Inflammatory macrophage treated with lipopolysaccharide for 4 hours (primary cell): ENCODE results near the gene IL21R.
"Not testable (repeated sequence)": the region's sequence is repeated elsewhere in the genome, so short reads cannot be mapped to it uniquely, and the experiment has no call there.

ENCODE experiments used
- DNase-seq: peaks from one replicate; pipeline ENCODE4 v3.0.0-alpha.2; 2020

Gene IL21R

DNA sequence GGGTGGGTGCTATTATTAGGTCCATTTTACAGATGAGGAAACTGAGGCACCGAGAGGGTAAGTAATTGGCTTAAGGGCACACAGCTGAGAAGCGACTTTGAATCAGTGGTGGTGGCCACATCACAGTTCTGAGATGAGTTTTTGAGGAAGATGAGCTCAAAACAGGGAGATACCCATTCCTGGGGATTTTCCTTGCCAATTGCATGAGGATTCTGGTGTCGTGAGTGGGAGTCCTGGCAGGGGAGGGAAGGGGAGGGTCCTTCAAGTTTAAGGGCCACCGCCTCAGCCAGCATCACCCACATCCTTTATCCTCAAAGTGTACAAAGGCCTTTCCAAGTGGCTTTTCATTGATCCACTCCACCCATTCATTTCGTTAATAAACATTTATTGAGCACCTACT is 45.3 kb downstream of the IL21R start:
- no peak for DNase-seq

DNA sequence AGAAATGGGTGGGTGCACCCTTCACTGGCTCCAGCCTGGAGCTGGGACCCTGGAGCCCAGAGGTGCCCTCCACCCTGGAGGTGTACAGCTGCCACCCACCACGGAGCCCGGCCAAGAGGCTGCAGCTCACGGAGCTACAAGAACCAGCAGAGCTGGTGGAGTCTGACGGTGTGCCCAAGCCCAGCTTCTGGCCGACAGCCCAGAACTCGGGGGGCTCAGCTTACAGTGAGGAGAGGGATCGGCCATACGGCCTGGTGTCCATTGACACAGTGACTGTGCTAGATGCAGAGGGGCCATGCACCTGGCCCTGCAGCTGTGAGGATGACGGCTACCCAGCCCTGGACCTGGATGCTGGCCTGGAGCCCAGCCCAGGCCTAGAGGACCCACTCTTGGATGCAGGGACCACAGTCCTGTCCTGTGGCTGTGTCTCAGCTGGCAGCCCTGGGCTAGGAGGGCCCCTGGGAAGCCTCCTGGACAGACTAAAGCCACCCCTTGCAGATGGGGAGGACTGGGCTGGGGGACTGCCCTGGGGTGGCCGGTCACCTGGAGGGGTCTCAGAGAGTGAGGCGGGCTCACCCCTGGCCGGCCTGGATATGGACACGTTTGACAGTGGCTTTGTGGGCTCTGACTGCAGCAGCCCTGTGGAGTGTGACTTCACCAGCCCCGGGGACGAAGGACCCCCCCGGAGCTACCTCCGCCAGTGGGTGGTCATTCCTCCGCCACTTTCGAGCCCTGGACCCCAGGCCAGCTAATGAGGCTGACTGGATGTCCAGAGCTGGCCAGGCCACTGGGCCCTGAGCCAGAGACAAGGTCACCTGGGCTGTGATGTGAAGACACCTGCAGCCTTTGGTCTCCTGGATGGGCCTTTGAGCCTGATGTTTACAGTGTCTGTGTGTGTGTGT is 46.8 kb downstream of the IL21R start:
- DNase-seq: no peak

DNA sequence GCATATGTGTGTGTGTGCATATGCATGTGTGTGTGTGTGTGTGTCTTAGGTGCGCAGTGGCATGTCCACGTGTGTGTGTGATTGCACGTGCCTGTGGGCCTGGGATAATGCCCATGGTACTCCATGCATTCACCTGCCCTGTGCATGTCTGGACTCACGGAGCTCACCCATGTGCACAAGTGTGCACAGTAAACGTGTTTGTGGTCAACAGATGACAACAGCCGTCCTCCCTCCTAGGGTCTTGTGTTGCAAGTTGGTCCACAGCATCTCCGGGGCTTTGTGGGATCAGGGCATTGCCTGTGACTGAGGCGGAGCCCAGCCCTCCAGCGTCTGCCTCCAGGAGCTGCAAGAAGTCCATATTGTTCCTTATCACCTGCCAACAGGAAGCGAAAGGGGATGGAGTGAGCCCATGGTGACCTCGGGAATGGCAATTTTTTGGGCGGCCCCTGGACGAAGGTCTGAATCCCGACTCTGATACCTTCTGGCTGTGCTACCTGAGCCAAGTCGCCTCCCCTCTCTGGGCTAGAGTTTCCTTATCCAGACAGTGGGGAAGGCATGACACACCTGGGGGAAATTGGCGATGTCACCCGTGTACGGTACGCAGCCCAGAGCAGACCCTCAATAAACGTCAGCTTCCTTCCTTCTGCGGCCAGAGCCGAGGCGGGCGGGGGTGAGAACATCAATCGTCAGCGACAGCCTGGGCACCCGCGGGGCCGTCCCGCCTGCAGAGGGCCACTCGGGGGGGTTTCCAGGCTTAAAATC is 47.6 kb downstream of the IL21R start:
- peak; percentile 78 for DNase-seq

DNA sequence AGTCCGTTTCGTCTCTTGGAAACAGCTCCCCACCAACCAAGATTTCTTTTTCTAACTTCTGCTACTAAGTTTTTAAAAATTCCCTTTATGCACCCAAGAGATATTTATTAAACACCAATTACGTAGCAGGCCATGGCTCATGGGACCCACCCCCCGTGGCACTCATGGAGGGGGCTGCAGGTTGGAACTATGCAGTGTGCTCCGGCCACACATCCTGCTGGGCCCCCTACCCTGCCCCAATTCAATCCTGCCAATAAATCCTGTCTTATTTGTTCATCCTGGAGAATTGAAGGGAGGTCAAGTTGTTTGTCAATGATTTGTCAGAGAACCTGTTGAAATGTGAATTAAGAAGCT is 48.2 kb downstream of the IL21R start:
- no peak for DNase-seq

DNA sequence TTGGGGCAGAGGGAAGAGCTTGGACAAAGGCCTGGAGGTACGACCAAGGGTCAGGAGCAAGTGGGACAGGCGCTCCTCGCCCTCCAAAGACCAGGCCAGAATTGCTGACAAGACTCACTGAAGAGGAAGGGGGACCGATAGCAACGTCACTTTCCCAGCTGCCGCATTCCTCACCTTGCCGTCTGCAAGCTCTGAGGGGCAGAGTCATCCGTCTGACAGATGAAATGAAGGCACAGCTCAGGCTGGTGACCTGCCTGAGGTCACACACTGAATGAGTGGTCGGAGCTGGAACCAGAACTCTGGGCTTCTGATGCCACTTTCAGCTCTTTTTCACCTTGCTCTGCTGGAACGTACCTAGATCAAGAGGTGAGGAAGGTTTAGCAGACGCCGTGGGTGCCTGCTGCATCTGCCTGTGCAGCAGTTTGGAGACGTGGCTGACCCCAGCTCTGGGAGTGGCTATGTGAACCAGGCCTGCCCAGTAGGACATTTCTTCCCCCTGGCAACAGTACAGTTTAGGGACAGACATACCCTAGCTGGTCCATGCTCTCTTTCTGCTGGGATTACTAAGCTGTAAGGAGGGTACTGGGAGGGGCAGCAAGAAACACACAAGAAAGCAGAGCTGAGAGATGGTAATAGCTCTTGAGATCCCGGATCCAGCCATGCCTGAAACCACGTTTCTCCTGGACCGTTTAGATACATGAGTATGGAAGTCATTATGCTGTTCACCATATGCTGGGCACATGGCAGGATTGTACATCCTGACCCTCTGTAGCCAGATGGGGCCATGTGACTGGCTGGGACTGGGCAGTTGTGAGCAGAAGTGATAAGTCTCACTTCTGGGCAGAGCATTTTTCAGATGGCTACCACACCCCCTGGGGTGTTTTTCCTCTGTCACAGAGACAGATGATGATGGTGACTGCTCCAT is 50.9 kb downstream of the IL21R start:
- DNase-seq: no peak

DNA sequence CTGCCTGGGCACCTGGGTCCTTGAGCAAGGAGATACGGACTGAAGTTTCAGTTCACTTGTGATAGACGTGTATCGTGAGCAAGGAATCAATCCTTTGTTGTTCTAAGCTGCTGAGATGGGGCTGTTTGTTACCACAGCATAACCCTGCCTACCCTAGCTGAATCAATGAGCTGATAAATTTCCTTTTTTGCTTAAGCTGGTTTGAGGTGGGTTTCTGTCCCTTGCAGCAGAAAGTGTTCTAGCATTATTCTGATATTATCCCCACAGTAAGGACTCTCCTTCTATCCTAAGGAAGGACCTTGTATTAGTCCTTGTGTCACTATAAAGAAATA is 51.5 kb downstream of the IL21R start:
- DNase-seq: no peak

DNA sequence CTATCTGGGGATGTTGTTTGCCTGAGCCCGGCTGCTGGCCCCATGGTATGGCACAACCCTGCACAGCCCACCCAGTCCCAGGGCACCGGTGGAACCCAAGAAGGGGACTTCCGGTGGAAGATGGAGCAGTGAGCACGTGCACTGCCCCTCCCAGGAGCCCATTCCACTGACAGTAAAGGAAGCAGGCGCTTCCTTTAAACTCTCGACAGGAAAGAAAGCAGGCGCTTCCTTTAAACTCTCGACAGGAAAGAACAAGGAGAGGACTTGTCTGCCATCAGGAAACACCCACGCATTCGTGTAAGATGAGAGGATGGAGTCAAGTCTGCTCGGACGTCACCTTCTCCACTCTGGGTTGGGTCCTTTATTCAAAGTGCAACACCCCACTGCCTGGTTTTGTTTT is 53.7 kb downstream of the IL21R start:
- peak; percentile 33 for DNase-seq

DNA sequence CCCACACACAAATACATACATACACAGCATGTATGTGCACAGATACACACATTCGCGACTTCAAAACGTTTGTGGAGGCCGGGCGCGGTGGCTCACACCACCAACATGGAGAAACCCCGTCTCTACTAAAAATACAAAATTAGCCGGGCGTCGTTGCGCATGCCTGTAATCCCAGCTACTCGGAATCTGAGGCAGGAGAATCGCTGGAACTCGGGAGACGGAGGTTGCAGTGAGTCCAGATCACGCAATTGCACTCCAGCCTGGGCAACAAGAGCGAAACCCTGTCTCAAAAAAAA is 55.6 kb downstream of the IL21R start:
- DNase-seq: not testable (repeated sequence)

DNA sequence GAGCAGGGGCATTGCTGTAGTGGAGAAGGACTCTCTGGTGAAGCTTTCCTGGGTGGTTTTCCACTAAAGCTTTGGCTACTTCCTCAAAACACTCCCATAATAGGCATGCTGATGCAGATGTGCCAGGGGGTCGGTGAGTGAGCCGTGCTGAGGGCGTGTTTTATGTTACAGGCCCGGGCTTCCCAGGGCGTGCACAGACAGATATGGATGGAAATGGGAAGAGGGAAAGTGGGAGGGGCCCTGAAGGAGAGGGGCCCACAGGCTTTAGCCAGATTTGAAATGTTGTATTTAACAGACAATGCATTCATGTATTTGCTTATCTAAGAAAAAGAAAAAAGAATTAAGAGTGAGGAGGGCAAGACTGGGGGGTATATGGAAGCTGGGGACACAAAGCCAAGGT is 56.3 kb downstream of the IL21R start:
- no peak for DNase-seq

DNA sequence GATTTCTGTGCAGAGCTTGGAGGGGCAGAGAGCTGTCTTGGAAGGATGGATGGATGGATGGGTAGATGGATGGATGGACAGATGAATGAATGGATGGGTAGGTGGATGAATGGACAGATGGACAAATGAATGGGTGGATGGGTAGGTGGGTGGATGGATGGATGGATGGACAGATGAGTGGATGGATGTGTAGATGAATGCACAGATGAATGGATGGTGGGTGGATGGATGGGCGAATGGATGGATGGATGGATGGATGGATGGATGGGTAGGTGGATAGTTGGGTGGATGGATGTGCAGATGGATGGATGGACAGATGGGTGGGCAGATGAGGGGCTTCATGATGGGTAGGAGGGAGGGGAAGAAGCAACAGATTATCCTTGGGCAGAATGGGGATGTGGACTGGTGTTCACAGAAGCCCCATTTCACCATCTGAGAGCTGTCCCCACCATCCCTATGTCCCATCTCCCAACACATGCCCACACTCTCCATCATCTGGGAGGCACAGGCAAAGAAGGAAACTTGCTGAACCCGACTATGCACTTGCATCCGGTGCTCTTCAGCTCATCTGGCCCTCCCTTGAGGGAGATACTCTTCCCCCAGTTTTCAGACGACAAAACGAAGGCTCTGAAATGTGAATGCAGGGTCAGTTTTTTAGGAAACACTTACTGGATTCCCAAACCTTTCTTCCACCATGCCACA is 57.2 kb downstream of the IL21R start:
- DNase-seq: no peak

DNA sequence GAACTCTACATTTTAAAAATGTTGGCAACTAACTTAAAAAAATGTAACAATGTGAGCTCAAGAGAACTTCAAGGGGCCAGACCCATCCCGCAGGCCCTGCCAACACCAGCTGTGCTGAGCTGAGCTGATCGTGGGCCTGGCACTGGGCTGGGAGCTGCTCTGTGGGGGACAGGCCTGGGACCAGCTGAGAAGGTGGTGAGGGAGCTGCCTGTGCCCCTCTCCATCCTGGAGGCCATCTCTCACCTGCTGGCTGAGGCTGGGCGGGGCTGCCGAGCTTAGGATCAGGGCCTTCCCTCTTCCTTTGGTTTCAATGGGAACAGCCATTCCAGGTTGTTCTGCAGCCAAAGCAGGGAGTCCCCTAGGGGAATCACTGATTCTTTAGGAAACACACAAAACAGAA is 58.2 kb downstream of the IL21R start:
- DNase-seq: no peak

DNA sequence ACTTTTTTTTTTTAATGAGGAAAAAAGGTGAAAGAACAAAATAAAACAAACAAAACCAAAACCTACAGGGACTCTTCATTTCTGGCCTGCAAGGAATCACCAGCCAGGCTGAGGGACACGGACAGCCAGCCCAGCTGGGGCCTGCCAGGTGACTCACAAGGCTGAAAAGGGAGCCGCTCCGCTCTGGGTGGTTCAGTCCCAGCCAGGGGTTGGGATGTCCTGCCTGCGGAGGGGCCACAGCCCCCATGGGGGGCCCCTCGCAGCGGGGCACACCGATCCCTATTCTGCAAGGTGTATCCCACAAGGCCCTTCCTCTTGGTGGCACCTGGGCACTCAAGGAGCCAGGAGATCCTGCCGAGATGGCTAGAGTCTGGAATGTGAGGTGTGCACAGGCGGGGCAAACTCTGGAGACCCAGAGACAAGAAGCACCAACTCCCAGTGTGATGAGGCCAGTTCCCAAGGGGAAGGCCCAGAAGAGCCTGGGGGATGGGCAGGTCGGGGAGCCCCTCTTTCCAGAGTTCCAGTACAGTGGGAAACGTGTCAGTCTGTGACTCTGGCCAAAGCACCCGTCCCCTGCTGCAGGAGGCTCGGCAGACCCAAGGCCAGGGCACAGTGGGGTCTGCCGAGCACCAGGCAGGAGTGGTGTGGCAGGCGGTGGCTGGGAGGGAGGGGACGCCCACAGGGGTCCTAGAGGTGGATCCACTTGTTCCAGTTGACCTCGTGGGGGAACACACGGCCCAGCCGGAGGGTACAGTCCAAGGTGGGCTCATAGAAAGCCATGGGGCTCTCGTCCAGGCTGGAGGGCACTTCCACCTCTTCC is 58.9 kb downstream of the IL21R start:
- DNase-seq: no peak

DNA sequence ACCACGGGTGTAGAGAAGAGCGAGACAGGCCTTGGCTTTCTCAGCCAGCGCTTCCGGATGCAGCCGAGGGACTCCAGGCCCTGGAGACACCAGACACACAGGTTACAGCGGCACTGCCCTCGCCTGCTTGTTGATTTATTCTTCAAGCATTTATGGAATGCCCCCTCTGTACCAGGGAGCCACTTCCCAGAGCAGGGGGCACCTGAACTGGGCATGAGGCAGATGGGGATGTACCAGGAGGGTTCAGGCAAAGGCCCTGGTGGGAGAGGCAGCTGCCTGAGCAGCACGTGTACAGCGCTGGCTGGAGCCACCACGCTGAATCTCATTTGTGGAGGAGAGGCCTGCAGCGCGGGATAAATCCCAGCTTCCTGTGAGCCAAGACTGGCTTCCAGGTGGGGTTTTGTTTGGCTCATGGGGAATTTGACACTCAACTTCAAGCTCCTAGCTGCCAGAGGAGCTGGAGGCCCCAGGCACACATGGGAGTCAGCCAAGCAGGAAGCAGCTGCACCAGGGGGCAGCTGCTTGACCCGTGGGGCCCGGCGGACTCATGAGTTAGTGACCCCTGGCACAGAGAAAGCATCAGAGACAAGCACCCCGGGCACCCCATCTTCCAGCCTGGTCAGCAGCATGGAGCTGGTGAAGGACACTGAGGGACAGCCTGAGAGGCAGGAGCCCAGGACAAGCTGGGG is 59.7 kb downstream of the IL21R start:
- DNase-seq: no peak

DNA sequence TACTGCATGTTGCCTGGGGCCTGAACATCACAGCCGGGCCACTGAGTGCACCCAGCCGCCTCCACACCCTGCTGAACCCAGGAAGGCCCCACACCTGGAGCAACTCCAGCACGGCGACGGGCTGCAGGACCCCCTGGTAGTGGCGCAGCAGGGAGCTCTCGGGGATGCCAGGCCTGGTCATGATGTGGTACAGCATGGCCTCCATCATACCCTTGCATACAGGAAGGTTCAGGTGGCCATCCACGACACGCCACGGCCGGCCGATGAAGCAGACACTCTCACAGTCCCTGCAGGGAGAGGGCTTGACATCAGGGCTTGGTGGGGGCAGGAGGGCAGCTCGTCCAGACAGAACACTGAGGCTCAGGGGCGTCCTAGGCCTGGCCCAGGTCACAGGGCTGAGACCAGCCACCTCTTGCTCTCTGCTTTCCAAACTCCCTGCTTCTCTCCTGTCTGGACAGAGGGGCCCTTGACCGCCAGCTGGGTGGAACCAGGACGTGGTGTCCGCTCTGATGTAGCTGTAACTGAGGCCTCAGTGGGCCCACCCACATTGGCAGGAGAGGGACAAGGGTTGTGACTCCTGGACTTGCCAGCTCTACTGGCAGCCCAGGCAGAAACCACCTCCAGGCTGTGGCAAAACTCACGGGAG is 60.3 kb downstream of the IL21R start:
- no peak for DNase-seq

DNA sequence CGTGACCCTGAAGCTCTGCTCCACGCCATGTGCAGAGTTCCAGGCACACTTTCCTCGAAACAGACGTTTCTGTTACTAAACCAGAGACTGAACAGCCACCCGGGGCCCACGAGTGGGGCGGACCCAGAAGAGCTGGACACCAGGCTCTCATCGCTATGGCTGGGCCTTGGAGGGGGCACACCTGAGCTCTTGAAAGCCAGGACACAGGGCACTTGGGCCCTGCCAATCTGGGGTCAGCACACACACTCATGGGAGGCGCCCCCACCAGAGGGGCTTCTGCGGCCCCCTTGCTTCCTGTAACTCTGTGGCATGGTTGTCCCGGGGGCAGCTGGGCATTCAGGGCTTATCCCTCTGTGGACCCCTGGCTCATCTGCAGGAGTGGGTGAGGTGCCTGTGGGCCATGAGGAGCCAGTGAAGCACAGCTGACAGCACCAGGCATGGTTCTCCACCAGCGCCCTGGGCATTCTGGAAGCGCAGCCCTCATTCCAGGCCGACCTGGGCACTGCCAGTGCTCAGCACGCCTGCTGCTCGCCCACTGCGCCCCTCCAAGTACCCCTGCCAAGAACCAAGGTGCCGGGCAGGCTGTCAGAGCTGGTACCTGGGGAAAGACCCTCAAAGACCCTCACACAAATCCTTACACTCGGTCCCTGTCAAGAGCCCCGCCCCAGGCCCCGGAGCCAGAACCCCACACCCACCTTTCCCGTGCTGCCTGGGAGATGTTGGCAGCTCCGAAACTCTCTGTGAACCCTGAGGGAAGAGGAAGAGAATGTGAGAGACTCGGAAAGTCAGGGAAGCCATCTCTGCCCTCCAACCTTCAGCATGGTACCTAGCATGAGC is 61.1 kb downstream of the IL21R start:
- no peak for DNase-seq

DNA sequence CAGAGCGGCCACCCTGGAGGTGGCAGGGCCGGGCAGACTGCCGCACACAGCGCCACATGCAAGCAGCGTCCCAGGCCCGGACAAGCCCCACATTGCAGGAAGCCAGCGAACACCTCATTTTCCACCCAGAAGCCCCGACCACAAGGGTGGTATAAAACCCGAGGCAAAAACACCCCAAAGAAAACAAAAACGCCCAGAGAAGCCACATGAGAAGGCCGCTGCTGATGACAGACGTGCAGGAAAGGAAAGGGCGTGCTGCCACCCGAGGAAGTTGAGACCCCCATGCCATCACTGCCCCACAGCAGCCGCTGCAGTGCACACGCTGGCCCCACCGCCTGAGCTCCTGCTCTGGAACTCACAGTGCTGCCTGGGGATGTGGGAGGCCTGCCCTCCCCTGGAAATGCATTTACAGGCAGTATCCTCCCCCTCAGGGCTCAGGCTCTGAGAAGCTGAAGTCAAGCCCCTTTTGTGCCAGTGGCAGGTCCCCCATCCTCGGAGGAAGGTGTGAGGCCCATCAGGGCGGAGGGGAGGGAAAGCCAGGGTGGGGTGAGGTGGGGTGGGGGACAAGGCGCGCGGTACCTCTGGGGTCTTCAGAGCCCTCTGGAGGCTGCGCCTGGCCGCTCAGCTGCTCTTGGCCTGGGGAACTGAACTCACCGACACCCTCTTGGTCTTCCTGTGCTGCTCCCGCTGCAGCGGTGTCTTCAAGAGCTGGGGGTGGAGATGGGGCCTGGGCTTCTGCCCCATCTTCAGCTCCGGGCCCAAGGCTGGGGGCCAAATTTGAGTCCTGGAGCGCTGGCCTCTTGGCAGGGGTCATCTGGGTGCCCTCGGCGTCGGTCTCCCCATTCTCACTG is 62.0 kb downstream of the IL21R start:
- DNase-seq: no peak

DNA sequence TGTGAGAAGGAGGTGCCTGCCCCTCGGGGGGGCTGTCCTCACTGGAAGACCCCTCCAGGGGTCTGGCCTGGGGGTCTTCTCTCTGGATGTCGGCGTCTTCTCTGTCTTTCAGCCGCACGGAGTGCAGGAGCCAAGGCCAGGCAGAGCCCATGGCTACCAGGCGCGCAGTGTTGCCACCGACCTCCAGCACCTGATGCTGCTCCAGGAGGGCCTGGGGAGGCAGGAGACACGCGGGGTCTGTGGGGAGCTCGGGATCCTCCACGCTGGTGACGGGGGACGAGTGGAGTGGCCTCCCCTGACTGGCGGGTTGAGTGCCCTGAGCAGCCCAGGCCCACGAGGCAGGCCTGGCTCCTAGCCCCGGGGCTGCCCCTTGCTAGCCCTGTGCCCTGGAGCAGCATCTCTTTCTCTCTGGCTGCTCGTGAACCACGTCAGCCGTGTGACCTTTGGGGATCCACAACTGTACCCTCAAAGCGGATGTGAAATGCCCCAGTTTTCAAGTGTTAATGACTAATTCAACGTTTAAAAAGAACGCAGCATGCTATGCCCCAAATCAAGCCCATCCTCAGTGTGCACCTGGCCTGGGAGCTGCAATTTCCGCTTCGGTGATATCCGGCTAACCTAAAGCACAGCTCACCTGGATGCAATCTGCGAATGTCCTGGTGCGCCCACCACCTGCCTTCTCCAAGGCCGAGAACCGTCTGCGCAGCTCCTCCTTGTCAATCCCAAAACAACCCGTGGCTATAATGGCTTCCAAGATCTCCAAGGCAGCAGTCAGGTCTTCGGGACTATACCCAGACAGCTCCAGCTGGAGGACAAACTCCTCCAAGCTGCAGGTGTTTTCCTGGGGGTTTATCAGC is 62.9 kb downstream of the IL21R start:
- DNase-seq: no peak

DNA sequence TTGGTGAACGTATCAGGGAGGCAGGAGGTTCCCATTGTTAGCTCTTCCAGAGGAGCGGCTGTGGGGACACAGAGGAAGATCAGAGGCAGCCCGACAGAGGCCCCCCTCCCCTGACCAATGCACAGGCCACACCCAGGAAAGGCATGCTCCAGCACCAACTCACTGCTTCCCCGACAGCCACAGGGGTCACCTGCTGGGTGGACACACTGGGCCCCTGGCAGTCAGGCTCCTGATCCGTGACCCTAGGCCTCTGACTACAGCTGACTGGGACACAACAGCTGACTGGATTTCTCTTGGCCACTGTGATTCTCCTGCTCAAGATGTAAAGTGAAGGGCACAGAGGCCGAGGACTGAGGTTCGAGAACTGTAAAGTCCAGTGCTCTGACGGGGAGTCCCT is 63.5 kb downstream of the IL21R start:
- DNase-seq: no peak
